Keratinocyte (primary cell): ENCODE data around the gene DCTN3. TPM values are rescaled to one million over a fixed set of nuclear protein-coding genes. Genes with fewer than 3 reads are reported as not detected.

ENCODE experiments used
- DNase-seq: peaks from one replicate; pipeline ENCODE4 v3.0.0-alpha.2; 2011; ENCODE audit warnings: low read depth, missing footprints, low spot score
- FAIRE-seq: peaks from 2 replicates; lab custom pipeline; 2011; peaks lifted over from hg19 to GRCh38; lab: Jason Lieb, UNC
- H2AFZ ChIP-seq: 2 replicates; pipeline ENCODE4 v1.6.0; 2012; ENCODE audit warnings: low read length, control low read depth, inconsistent platforms; ENCODE audit not compliant: control insufficient read depth
- H3K27ac ChIP-seq: 2 replicates; pipeline ENCODE4 v1.5.1; 2011; ENCODE audit warnings: low read length; ENCODE audit not compliant: control insufficient read depth, insufficient read depth
- H3K27me3 ChIP-seq: 3 replicates; pipeline ENCODE4 v1.6.0; 2011; ENCODE audit warnings: low read length; ENCODE audit not compliant: control insufficient read depth, insufficient read depth; ENCODE audit errors: extremely low read depth
- H3K36me3 ChIP-seq, 2 experiments: 2 replicates in 1 of 2; 3 replicates in 1 of 2; pipeline ENCODE4 v1.5.1; 2011; ENCODE audit warnings: low read length in 2 of 2, mild to moderate bottlenecking in 1 of 2; ENCODE audit not compliant: control insufficient read depth in 2 of 2, insufficient read depth in 2 of 2; ENCODE audit errors: extremely low read depth in 1 of 2
- H3K4me1 ChIP-seq: 3 replicates; pipeline ENCODE4 v1.5.1; 2011; ENCODE audit warnings: low read length; ENCODE audit not compliant: control insufficient read depth, insufficient read depth; ENCODE audit errors: extremely low read depth
- H3K4me2 ChIP-seq: 3 replicates; pipeline ENCODE4 v1.6.0; 2011; ENCODE audit warnings: low read depth, low read length; ENCODE audit not compliant: control insufficient read depth, insufficient read depth; ENCODE audit errors: extremely low read depth
- H3K4me3 ChIP-seq, 3 experiments: fragments of 200-600 bp in 1 of 3; sonication (generic) in 1 of 3; 2 replicates in 2 of 3; 3 replicates in 1 of 3; pipeline ENCODE4 v1.5.1; 2011 to 2016; ENCODE audit warnings: low read length in 3 of 3, mild to moderate bottlenecking in 3 of 3, control low read depth in 2 of 3, inconsistent platforms in 1 of 3, low read depth in 1 of 3, mixed read lengths in 1 of 3, mixed run types in 1 of 3, moderate library complexity in 1 of 3; ENCODE audit not compliant: control insufficient read depth in 2 of 3, insufficient read depth in 2 of 3; ENCODE audit errors: extremely low read depth in 1 of 3
- H3K79me2 ChIP-seq: 2 replicates; pipeline ENCODE4 v1.6.0; 2012; ENCODE audit warnings: low read length; ENCODE audit not compliant: control insufficient read depth, insufficient read depth
- H3K9ac ChIP-seq: 3 replicates; pipeline ENCODE4 v1.6.0; 2011; ENCODE audit warnings: low read length; ENCODE audit not compliant: control insufficient read depth, insufficient read depth; ENCODE audit errors: extremely low read depth
- H3K9me1 ChIP-seq: 3 replicates; pipeline ENCODE4 v1.6.0; 2011; ENCODE audit warnings: low read length; ENCODE audit not compliant: control insufficient read depth, insufficient read depth; ENCODE audit errors: extremely low read depth
- H3K9me3 ChIP-seq: 2 replicates; pipeline ENCODE4 v1.5.1; 2012; ENCODE audit warnings: low read depth, low read length; ENCODE audit not compliant: control insufficient read depth
- H4K20me1 ChIP-seq: 3 replicates; pipeline ENCODE4 v1.6.0; 2011; ENCODE audit warnings: low read length; ENCODE audit not compliant: control insufficient read depth, insufficient read depth; ENCODE audit errors: extremely low read depth
- EZH2 ChIP-seq: IDR thresholded peaks from one replicate; pipeline ENCODE4 v1.6.1; 2012; ENCODE audit warnings: inconsistent platforms, mild to moderate bottlenecking, low read length, moderate library complexity
- dilution Hi-C: fragments of 300-500 bp; cut with MboI; formaldehyde crosslinking; loops from one replicate; pipeline ENCODE4 v1.7.0; 2020; ENCODE audit warnings: low sequenced_read_pairs; ENCODE audit not compliant: extremely low pct_ligation_motif_present
- polyA plus RNA-seq, 5 experiments: library from polyadenylated mRNA; depleted of rRNA in 3 of 5; stranded (reverse) in 3 of 5; stranded (forward) in 1 of 5; unstranded in 1 of 5; fragments of >200 nt; gene quantifications; 1 replicate in 1 of 5; 2 replicates in 3 of 5; 3 replicates in 1 of 5; pipeline versions ENCODE4 v1.2.1 to v1.2.3, GENCODE V29; 2011 to 2012; ENCODE audit warnings: missing spikeins in 2 of 5, low read depth in 1 of 5, low replicate concordance in 1 of 5
- TF ChIP-seq, protein P1 (sequence below), 3 experiments: IDR thresholded peaks in 1 of 3; conservative IDR thresholded peaks in 1 of 3; optimal IDR thresholded peaks in 1 of 3; 2 replicates in 2 of 3; 3 replicates in 1 of 3; pipeline versions ENCODE3 to v1.5.1; 2011; ENCODE audit warnings: low read length in 3 of 3, mild to moderate bottlenecking in 3 of 3, moderate library complexity in 2 of 3, control low read depth in 1 of 3, inconsistent platforms in 1 of 3; ENCODE audit not compliant: insufficient read depth in 2 of 3; ENCODE audit errors: extremely low read depth in 1 of 3

The DCTN3 gene
- polyA plus RNA-seq, 1 donor (not counting 4 experiments of a cell fraction or from before 2014, with no cell fraction given), result 106 TPM

DNA sequence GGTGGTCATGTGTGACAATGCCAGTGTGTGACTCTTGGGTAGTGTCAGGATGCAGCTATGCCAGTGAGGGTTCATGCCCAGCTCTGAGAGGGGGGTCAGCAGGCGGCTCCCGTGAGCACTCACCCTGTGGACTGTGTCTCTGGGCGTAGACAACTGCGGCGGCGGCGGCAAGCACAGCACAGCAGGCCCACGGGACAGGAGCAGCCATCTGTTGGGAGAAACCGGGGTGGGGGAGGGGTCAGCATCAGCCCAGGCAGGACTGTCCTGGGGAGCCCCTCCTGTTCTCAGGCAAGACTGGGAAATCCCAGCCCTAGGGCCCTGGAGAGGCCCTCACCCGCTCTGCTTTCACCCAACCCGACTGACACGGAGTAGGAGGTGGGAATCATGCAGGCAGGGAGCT is 51.5 kb downstream of the DCTN3 start:
- Histone ChIP-seq H4K20me1 (no peaks in the 10 kb centered on the region), H3K79me2 (no peaks in the 10 kb centered on the region), H3K27me3 (peaks cover 54% of the 10 kb centered on the region), H3K4me1 (peaks cover 11% of the 10 kb centered on the region), H3K4me2 (no peak overlapping the region), H2AFZ (no peak overlapping the region), H3K4me3 (no peak overlapping the region), H3K9me1 (no peaks in the 10 kb centered on the region), H3K9me3 (no peaks in the 10 kb centered on the region), H3K27ac (no peak overlapping the region), H3K36me3 (no peaks in the 10 kb centered on the region), H3K9ac (no peak overlapping the region)
- dilution Hi-C loops, result no loop called here
- no peak for DNase-seq
- FAIRE-seq, result no peak
- TF ChIP-seq EZH2, result no peak
- TF ChIP-seq, protein P1, sequence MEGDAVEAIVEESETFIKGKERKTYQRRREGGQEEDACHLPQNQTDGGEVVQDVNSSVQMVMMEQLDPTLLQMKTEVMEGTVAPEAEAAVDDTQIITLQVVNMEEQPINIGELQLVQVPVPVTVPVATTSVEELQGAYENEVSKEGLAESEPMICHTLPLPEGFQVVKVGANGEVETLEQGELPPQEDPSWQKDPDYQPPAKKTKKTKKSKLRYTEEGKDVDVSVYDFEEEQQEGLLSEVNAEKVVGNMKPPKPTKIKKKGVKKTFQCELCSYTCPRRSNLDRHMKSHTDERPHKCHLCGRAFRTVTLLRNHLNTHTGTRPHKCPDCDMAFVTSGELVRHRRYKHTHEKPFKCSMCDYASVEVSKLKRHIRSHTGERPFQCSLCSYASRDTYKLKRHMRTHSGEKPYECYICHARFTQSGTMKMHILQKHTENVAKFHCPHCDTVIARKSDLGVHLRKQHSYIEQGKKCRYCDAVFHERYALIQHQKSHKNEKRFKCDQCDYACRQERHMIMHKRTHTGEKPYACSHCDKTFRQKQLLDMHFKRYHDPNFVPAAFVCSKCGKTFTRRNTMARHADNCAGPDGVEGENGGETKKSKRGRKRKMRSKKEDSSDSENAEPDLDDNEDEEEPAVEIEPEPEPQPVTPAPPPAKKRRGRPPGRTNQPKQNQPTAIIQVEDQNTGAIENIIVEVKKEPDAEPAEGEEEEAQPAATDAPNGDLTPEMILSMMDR (optimal IDR thresholded peaks at IDR 0.05 in 1 of 3, IDR thresholded peaks at IDR 0.05 in 1 of 3, conservative IDR thresholded peaks at IDR 0.05 in 1 of 3; ENCODE audit: extremely low read depth in 1 of 3, insufficient read depth in 2 of 3, low read length in 3 of 3), result no peak

DNA sequence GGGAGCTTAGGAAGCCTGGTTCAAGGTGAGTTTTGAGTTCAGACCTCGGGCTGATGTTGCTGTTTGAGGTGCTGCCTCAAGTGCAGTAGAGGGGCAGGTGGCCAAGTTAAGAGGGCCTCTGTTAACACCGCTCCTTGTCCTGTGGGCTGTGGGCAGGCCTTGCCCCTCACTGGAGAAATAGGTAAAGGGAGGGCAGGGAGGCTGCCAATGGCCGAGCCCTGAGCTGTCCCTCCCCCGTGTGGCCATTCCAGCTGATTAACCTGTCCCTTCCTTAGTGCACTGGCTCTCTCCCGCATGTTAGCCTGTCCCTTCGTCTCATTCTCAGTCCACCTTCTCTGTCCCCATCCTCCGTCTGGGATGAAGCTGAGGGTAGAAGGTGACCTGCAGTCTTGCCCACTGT is 52.2 kb downstream of the DCTN3 start:
- Histone ChIP-seq H2AFZ (no peak overlapping the region), H3K4me1 (peaks cover 17% of the 10 kb centered on the region), H3K36me3 (no peaks in the 10 kb centered on the region), H3K27me3 (peaks cover 50% of the 10 kb centered on the region), H3K27ac (no peak overlapping the region), H3K9me3 (no peaks in the 10 kb centered on the region), H3K4me2 (no peak overlapping the region), H4K20me1 (peaks cover 2% of the 10 kb centered on the region), H3K4me3 (no peak overlapping the region), H3K9me1 (no peaks in the 10 kb centered on the region), H3K79me2 (no peaks in the 10 kb centered on the region), H3K9ac (no peak overlapping the region)
- dilution Hi-C loops, result no loop called here
- DNase-seq, result no peak
- TF ChIP-seq EZH2, result no peak
- no peak for FAIRE-seq

DNA sequence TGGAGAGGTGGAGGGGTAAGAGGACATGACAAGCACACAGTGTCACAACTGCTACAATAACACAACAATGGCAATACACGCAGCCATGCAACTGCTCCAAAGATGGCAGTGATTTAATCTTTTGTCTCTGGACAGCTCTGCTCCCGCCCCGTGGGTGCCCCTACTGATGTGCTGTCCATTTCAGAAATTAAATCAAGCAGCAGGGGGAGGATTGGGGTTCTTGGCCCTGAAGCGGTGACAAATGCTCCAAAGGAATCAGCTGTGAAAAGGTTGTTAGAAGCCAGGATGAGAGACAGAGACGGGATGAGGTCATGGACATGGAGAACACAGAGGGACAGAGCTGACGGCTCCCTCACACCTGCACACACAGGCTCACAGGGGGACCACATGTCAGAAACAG is 53.3 kb downstream of the DCTN3 start:
- dilution Hi-C loops, result no loop called here
- Histone ChIP-seq H3K9me3 (no peaks in the 10 kb centered on the region), H3K9me1 (no peaks in the 10 kb centered on the region), H3K9ac (no peak overlapping the region), H3K27me3 (peaks cover 50% of the 10 kb centered on the region), H3K4me2 (no peak overlapping the region), H4K20me1 (peaks cover 5% of the 10 kb centered on the region), H3K4me3 (no peak overlapping the region), H3K36me3 (no peaks in the 10 kb centered on the region), H3K27ac (no peak overlapping the region), H3K4me1 (peaks cover 21% of the 10 kb centered on the region), H3K79me2 (no peaks in the 10 kb centered on the region), H2AFZ (no peak overlapping the region)
- FAIRE-seq (no peak), DNase-seq (no peak)
- TF ChIP-seq EZH2, result no peak
